Liver (tissue), 9 donors: ENCODE data around the gene LYZL6. TPM values are rescaled to one million over a fixed set of nuclear protein-coding genes. Genes with fewer than 3 reads are reported as not detected.

Experiments
- DNase-seq: peaks from one replicate; pipeline ENCODE4 v3.0.0-alpha.2; 2017; ENCODE audit warnings: low spot score
- H3K27ac ChIP-seq, 2 donors: one replicate each; pipeline ENCODE4 v1.7.0; 2013; ENCODE audit warnings: inconsistent platforms in 2 of 2, low read length in 2 of 2, control low read depth in 1 of 2, low read depth in 1 of 2, mild to moderate bottlenecking in 1 of 2
- H3K27me3 ChIP-seq, 4 donors: one replicate each; pipeline versions ENCODE4 v1.6.1 to v1.7.0; 2013; ENCODE audit warnings: low read length in 3 of 4, inconsistent platforms in 1 of 4, mild to moderate bottlenecking in 1 of 4, moderate library complexity in 1 of 4; ENCODE audit not compliant: control insufficient read depth in 4 of 4, insufficient read depth in 4 of 4
- H3K36me3 ChIP-seq, 4 donors: one replicate each; pipeline versions ENCODE4 v1.6.1 to v1.7.0; 2013; ENCODE audit warnings: low read length in 3 of 4, mild to moderate bottlenecking in 3 of 4, low read depth in 1 of 4, moderate library complexity in 1 of 4; ENCODE audit not compliant: control insufficient read depth in 4 of 4, insufficient read depth in 3 of 4
- H3K4me1 ChIP-seq, 4 donors: one replicate each; pipeline versions ENCODE4 v1.6.1 to v1.7.0; 2013; ENCODE audit warnings: low read length in 3 of 4, mild to moderate bottlenecking in 3 of 4, moderate library complexity in 1 of 4; ENCODE audit not compliant: control insufficient read depth in 4 of 4, insufficient read depth in 4 of 4
- H3K4me3 ChIP-seq, 3 donors: one replicate each; pipeline versions ENCODE4 v1.6.1 to v1.7.0; 2013; ENCODE audit warnings: low read length in 3 of 3, control low read depth in 1 of 3, low read depth in 1 of 3, mild to moderate bottlenecking in 1 of 3
- H3K9ac ChIP-seq, 2 donors: one replicate each; pipeline ENCODE4 v1.7.0; 2013; ENCODE audit warnings: low read length in 2 of 2, mild to moderate bottlenecking in 2 of 2, moderate library complexity in 2 of 2, control low read depth in 1 of 2, low read depth in 1 of 2
- H3K9me3 ChIP-seq, 4 donors: one replicate each; pipeline versions ENCODE4 v1.6.1 to v1.7.0; 2013; ENCODE audit warnings: low read length in 3 of 4; ENCODE audit not compliant: control insufficient read depth in 4 of 4
- EGR1 ChIP-seq, 2 donors: IDR thresholded peaks; 2 replicates each; pipeline ENCODE4 v1.6.1; 2016 to 2018; ENCODE audit warnings: antibody characterized with exemption in 2 of 2, low read depth in 2 of 2
- FOXA1 ChIP-seq: IDR thresholded peaks from 2 replicates; pipeline ENCODE4 v1.6.1; 2016; ENCODE audit warnings: antibody characterized with exemption
- FOXA2 ChIP-seq: IDR thresholded peaks from 2 replicates; pipeline ENCODE4 v1.6.1; 2016; ENCODE audit warnings: antibody characterized with exemption
- GABPA ChIP-seq, 2 donors: IDR thresholded peaks in 1 of 2; conservative IDR thresholded peaks in 1 of 2; 2 replicates each; pipeline ENCODE4 v1.6.1; 2016; ENCODE audit warnings: antibody characterized with exemption in 2 of 2, mild to moderate bottlenecking in 1 of 2, moderate library complexity in 1 of 2
- HNF4A ChIP-seq, 2 donors: conservative IDR thresholded peaks; 2 replicates each; pipeline ENCODE4 v1.6.1; 2016; ENCODE audit warnings: antibody characterized with exemption in 2 of 2, mild to moderate bottlenecking in 2 of 2
- HNF4G ChIP-seq: IDR thresholded peaks from 2 replicates; pipeline ENCODE4 v1.6.1; 2016; ENCODE audit warnings: antibody characterized with exemption
- JUND ChIP-seq, 2 donors: IDR thresholded peaks; 2 replicates each; pipeline ENCODE4 v1.6.1; 2016; ENCODE audit warnings: antibody characterized with exemption in 2 of 2
- MAX ChIP-seq: IDR thresholded peaks from 2 replicates; pipeline ENCODE4 v1.6.1; 2016; ENCODE audit warnings: antibody characterized with exemption
- NR2F2 ChIP-seq: IDR thresholded peaks from 2 replicates; pipeline ENCODE4 v1.6.1; 2016; ENCODE audit warnings: antibody characterized with exemption
- RXRA ChIP-seq, 2 donors: IDR thresholded peaks; 2 replicates each; pipeline ENCODE4 v1.6.1; 2017 to 2018; ENCODE audit warnings: antibody characterized with exemption in 2 of 2, mild to moderate bottlenecking in 1 of 2
- SP1 ChIP-seq: IDR thresholded peaks from 2 replicates; pipeline ENCODE4 v1.6.1; 2018; ENCODE audit warnings: antibody characterized with exemption, mild to moderate bottlenecking
- TAF1 ChIP-seq: conservative IDR thresholded peaks from 2 replicates; pipeline ENCODE4 v1.6.1; 2016; ENCODE audit warnings: antibody characterized with exemption, mild to moderate bottlenecking
- YY1 ChIP-seq: IDR thresholded peaks from 2 replicates; pipeline ENCODE4 v1.6.1; 2016; ENCODE audit warnings: antibody characterized with exemption, mild to moderate bottlenecking
- WGBS: extraction: QIAGEN DNeasy Blood & Tissue Kit; methylation state at CpG from one replicate; pipeline ENCODE4 v1.1.7; 2013; 5-methylcytosine and 5-hydroxymethylcytosine counted together
- polyA plus RNA-seq, 2 donors: library from polyadenylated mRNA; stranded (reverse) in 1 of 2; unstranded in 1 of 2; fragments of 200-250 nt in 1 of 2; fragments of >200 nt in 1 of 2; fragmentation: Nextera tagmentation in 1 of 2; extraction: Ambion mirVana in 1 of 2; gene quantifications; one replicate each; pipeline versions ENCODE4 v1.2.1 to v1.2.3, GENCODE V29; 2013 to 2015
- total RNA-seq, 2 donors: library from RNA; depleted of rRNA; stranded (reverse); fragments of >200 nt; gene quantifications; one replicate each; pipeline ENCODE4 v1.2.3, GENCODE V29; 2014
- TF ChIP-seq, protein P1 (sequence below): IDR thresholded peaks from 2 replicates; pipeline ENCODE4 v1.6.1; 2016; ENCODE audit warnings: antibody characterized with exemption, mild to moderate bottlenecking
- TF ChIP-seq, protein P2 (sequence below): fragments of 150-350 bp; IDR thresholded peaks from 2 replicates; pipeline ENCODE4 v1.5.1; 2017; ENCODE audit warnings: improper control_type of control experiment, low read depth, low read length; ENCODE audit not compliant: missing input control
- TF ChIP-seq, protein P3 (sequence below): IDR thresholded peaks from 2 replicates; pipeline ENCODE4 v1.6.1; 2016; ENCODE audit warnings: antibody characterized with exemption
- TF ChIP-seq, protein P4 (sequence below): IDR thresholded peaks from 2 replicates; pipeline ENCODE4 v1.6.1; 2016; ENCODE audit warnings: antibody characterized with exemption
- donor health status: healthy.
- donor health status: healthy.
- donor health status: healthy.
- donor health status: healthy.
- donor health status: healthy.

Gene LYZL6
- total and polyA plus RNA-seq, 4 donors: not detected

DNA sequence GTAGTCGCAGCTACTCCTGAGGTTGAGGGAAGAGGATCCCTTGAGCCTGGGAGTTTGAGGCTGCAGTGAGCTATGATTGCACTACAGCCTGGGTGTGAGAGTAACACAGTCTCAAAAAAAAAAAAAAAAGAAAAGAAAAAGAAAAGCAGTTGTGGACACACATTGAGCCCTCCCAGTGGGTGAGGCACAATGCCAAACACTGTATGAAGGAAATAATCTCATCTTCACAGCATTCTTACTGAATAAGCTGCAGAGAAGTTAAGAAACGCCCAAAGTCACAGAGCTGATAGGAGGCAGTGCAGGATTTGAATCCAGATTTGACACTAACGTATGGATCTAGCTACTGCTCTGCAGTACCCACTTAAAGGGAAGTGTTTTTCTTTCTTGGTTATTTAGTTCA, 5.9 kb upstream of the LYZL6 start:
- TF ChIP-seq FOXA1 (no peak), FOXA2 (no peak), YY1 (no peak), MAX (no peak), RXRA (IDR thresholded peaks at IDR 0.05) (no peak)
- TF ChIP-seq, protein P1, sequence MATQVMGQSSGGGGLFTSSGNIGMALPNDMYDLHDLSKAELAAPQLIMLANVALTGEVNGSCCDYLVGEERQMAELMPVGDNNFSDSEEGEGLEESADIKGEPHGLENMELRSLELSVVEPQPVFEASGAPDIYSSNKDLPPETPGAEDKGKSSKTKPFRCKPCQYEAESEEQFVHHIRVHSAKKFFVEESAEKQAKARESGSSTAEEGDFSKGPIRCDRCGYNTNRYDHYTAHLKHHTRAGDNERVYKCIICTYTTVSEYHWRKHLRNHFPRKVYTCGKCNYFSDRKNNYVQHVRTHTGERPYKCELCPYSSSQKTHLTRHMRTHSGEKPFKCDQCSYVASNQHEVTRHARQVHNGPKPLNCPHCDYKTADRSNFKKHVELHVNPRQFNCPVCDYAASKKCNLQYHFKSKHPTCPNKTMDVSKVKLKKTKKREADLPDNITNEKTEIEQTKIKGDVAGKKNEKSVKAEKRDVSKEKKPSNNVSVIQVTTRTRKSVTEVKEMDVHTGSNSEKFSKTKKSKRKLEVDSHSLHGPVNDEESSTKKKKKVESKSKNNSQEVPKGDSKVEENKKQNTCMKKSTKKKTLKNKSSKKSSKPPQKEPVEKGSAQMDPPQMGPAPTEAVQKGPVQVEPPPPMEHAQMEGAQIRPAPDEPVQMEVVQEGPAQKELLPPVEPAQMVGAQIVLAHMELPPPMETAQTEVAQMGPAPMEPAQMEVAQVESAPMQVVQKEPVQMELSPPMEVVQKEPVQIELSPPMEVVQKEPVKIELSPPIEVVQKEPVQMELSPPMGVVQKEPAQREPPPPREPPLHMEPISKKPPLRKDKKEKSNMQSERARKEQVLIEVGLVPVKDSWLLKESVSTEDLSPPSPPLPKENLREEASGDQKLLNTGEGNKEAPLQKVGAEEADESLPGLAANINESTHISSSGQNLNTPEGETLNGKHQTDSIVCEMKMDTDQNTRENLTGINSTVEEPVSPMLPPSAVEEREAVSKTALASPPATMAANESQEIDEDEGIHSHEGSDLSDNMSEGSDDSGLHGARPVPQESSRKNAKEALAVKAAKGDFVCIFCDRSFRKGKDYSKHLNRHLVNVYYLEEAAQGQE: no peak

GRCh38 chr17:35948092-35948491, 4.6 kb upstream of the LYZL6 start:
- no peak overlapping the region for H3K9ac ChIP-seq
- no peaks in the 10 kb centered on the region for H3K4me1 ChIP-seq
- H3K9me3 ChIP-seq: no peaks in the 10 kb centered on the region
- 80% methylated on average over 7 of the region's 7 CpGs for WGBS
- no peak overlapping the region for H3K4me3 ChIP-seq
- no peaks in the 10 kb centered on the region for H3K36me3 ChIP-seq
- H3K27ac ChIP-seq: no peak overlapping the region
- no peak for DNase-seq
- no peaks in the 10 kb centered on the region for H3K27me3 ChIP-seq
- TF ChIP-seq, protein P2, sequence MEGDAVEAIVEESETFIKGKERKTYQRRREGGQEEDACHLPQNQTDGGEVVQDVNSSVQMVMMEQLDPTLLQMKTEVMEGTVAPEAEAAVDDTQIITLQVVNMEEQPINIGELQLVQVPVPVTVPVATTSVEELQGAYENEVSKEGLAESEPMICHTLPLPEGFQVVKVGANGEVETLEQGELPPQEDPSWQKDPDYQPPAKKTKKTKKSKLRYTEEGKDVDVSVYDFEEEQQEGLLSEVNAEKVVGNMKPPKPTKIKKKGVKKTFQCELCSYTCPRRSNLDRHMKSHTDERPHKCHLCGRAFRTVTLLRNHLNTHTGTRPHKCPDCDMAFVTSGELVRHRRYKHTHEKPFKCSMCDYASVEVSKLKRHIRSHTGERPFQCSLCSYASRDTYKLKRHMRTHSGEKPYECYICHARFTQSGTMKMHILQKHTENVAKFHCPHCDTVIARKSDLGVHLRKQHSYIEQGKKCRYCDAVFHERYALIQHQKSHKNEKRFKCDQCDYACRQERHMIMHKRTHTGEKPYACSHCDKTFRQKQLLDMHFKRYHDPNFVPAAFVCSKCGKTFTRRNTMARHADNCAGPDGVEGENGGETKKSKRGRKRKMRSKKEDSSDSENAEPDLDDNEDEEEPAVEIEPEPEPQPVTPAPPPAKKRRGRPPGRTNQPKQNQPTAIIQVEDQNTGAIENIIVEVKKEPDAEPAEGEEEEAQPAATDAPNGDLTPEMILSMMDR: no peak
- TF ChIP-seq GABPA (IDR thresholded peaks at IDR 0.05 in 1 of 2, conservative IDR thresholded peaks at IDR 0.05 in 1 of 2) (no peak), HNF4G (no peak), TAF1 (no peak), YY1 (no peak), MAX (no peak), JUND (IDR thresholded peaks at IDR 0.05) (no peak), SP1 (no peak), EGR1 (IDR thresholded peaks at IDR 0.05; ENCODE audit: low read depth in 2 of 2) (no peak), HNF4A (conservative IDR thresholded peaks at IDR 0.05) (no peak), FOXA2 (no peak), NR2F2 (no peak)
- TF ChIP-seq, protein P3, sequence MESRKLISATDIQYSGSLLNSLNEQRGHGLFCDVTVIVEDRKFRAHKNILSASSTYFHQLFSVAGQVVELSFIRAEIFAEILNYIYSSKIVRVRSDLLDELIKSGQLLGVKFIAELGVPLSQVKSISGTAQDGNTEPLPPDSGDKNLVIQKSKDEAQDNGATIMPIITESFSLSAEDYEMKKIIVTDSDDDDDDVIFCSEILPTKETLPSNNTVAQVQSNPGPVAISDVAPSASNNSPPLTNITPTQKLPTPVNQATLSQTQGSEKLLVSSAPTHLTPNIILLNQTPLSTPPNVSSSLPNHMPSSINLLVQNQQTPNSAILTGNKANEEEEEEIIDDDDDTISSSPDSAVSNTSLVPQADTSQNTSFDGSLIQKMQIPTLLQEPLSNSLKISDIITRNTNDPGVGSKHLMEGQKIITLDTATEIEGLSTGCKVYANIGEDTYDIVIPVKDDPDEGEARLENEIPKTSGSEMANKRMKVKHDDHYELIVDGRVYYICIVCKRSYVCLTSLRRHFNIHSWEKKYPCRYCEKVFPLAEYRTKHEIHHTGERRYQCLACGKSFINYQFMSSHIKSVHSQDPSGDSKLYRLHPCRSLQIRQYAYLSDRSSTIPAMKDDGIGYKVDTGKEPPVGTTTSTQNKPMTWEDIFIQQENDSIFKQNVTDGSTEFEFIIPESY: no peak
- TF ChIP-seq, protein P1: no peak
- TF ChIP-seq, protein P4, sequence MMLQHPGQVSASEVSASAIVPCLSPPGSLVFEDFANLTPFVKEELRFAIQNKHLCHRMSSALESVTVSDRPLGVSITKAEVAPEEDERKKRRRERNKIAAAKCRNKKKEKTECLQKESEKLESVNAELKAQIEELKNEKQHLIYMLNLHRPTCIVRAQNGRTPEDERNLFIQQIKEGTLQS: no peak

More for the DNA sequence above, 5.9 kb upstream of the LYZL6 start:
- no peaks in the 10 kb centered on the region for H3K4me1 ChIP-seq
- H3K27ac ChIP-seq: no peak overlapping the region
- no peak for DNase-seq
- H3K36me3 ChIP-seq: no peaks in the 10 kb centered on the region
- WGBS: 87% methylated on average over 3 of the region's 3 CpGs
- no peaks in the 10 kb centered on the region for H3K9me3 ChIP-seq
- H3K9ac ChIP-seq: no peak overlapping the region
- no peak overlapping the region for H3K4me3 ChIP-seq
- no peaks in the 10 kb centered on the region for H3K27me3 ChIP-seq
